SIG-M5 treated with dmso at 0.1 percent for 504 hours (cell line): ENCODE measurements around the gene CCNG1.
"Not testable (repeated sequence)": the region's sequence is repeated elsewhere in the genome, so short reads cannot be mapped to it uniquely, and the experiment has no call there.

Experiments used
- DNase-seq: peaks from one replicate; lab custom pipeline; 2025; ENCODE audit not compliant: unreplicated experiment; lab: John Stamatoyannopoulos, UW

The CCNG1 gene

DNA sequence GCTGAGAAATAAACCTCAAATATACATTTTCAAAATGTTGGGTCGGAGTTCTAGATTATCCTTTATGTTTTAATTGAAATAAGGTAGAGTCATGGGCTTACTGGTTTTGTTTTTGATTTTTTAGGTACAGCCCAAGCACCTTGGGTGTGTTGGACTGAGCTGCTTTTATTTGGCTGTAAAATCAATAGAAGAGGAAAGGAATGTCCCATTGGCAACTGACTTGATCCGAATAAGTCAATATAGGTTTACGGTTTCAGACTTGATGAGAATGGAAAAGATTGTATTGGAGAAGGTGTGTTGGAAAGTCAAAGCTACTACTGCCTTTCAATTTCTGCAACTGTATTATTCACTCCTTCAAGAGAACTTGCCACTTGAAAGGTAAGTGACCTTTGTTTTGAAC is 3.6 kb downstream of the CCNG1 start:
- no peak for DNase-seq

- DNase-seq: no peak
These were observed 7.1 kb downstream of the CCNG1 start for GRCh38 chr5:163444526-163444925.

DNA sequence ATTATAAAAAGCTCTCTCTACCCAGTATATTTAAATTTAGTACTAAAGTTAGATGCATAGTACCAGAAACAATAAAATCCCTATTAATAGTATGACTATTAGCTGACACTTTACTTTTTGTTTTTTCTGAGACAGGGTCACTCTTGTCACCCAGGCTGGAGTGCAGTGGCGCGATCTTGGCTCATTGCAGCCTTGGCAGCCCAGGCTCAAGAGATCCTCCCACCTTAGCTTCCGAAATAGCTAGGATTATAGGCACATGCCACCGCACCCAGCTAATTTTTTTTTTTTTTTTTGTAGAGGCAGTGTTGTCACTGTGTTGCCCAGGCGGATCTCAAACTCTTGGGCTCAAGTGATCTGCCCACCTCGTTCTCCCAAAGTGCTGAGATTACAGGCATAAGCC is 8.0 kb downstream of the CCNG1 start:
- no peak for DNase-seq

DNA sequence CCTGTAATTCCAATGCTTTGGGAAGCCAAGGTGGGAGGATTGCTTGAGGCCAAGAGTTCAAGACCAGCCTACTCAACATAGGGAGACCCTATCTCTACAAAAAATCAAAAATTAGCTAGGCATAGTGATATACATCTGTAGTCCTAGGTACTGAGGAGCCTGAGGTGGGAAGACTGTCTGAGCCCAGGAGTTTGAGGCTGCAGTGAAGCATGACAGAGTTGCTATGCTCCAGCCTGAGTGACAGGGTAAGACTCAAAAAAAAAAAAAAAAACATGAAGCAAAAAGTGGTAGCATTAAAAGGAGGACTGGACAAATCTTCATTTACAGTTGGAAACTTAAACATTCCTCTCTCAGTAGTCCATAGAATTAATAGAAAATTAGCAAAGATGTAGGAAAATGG is 9.8 kb downstream of the CCNG1 start:
- DNase-seq: no peak

DNA sequence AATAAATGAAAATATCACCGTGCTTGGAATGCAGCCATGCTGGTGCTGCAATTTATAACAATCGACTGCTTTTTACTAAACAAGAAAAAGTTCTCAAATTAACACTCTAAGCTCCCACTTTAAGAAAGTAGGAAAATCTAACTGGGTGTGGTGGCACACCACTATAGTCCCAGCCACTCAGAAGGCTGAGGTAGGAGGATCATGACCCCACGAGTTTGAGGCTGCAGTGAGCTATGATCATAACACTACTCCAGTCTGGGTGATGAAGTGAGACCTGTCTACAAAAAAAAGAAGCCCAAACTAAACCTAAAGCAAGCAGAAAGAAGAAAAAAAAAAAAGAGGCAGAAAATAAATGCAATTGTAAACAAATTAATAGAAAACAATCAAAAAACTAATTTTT is 10.5 kb downstream of the CCNG1 start:
- no peak for DNase-seq

GRCh38 chr5:163448491-163448890 is 11.1 kb downstream of the CCNG1 start:
- DNase-seq: no peak

GRCh38 chr5:163451489-163451888 is 14.1 kb downstream of the CCNG1 start:
- DNase-seq: no peak

GRCh38 chr5:163453705-163454104 is 16.3 kb downstream of the CCNG1 start:
- DNase-seq: no peak

GRCh38 chr5:163455406-163455805 is 18.0 kb downstream of the CCNG1 start:
- DNase-seq: not testable (repeated sequence)

- no peak for DNase-seq
These were observed 18.7 kb downstream of the CCNG1 start for GRCh38 chr5:163456029-163456589.

DNA sequence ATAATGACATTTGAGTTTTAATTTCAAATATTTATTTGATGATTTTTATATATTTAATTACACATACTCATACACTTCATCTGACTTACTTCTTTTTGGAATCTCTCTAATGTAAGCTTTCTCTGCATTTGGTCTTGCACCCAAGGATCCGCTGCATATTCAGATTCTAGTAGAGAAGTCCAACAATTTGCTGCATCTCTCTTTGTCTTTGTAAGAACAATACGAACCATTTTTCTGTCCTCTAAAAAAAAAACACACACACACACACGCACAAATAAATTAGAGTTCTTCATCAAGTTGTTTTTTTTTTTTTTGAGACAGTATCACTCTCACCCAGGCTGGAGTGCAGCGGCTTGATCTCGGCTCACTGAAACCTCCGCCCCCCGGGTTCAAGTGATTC is 19.4 kb downstream of the CCNG1 start:
- DNase-seq: no peak

DNA sequence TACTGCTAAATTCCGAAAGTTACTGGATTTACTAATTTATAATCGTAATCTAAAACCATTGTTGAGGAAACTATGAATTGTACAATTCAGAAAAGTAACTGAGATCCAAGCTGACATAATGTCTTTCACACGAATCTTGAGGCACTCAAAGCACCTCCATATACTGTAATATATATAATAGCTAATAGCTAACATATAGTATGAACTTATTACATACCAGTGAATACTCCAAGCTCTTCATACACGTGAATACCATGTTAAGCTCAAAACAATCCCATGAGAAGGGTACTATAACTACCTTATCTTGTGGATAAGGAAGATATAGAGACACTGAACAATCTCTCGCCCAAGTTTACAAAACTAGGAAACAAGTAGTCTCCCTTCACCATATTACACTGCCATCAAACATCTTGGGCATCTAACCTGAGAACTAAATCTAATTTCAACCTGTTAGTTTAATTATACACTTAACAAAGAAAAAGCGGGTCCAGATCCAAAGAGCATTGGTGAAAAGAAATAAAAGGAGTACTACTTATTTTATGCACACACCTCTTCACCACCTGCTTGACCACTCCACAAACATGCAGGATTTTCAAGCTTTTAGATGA is 21.5 kb downstream of the CCNG1 start:
- peak; percentile 32 for DNase-seq

DNA sequence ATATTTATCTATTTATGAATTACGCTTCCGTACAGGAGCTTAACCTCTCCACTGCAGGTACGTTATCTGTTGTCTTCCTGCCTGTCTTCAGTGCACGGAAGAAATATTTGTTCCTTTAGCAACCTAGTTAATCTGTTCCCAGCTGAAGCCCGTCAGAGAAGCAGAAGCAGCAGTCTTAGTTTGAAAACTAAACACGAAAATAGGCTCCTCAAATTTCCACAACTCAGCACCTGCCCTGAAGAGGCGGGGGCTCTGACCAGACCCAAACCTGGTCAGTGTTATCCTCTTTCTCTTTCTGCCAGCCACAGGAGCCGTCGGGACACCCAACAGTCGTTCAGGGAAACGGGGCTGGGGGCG is 22.0 kb downstream of the CCNG1 start:
- peak; percentile 52 for DNase-seq

DNA sequence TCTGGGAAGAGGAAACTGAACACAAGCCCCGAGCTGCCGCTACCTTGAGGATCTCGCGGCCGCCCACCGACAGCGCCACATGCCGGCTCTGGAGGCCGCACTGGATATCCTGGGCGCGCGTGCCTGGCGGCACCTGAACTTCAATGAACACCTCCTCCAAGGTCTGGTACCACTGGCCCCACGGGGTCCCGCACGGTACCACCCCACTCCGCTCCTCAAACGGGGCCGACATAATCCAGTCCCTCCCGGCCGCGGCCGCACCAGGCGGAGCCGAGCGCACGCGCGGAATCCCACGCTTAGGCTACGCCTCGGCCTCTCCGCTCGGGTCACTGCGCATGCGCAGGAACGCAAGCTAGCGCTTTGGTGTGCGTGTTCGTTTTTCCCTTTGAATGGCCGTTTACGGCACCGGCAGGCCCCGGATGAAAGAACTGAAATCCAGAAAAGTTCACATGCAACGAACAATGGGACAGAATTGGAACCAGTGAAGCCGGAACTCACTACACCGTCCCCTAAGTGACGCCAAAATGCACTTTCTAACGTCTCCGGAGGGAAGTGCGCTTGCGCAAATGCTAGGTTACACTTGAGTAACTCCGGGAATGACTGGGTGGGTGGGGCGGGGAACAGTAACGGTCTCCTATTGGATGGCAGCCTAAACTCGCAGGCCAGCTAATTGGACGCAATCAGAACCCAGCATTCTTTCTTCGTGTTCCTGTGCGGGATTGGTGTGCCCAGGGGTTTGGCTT is 22.6 kb downstream of the CCNG1 start, which contains the start of gene NUDCD2:
NUDCD2 (minus strand) TSS at position 284 of the 743 bp plus-strand sequence; CDS start at position 232, 52 bp downstream.
- peak; percentile 99 for DNase-seq

DNA sequence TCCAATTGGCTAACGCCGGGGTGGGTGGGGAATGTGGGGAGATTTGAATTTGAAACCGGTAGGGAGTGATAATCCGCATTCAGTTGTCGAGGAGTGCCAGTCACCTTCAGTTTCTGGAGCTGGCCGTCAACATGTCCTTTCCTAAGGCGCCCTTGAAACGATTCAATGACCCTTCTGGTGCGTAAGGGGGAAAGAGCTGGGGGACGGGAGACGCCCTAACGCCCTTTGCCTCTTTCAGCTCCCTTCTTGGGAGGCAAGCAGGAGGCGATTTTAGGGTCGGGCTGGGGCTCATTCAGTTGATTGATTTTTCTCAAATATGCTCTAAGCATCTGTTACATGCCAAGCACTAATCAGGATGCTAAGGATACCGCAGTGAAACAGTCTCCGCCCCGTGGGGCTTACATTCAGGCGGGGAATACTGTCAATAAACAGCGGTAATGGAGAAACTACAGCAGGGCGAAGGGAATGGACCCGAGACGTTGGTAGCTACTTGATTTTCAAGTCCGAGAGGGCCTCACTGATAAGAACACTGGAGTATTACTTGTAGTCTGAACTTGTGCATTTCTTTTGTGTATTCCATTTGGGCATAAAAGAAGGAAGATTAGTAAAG is 23.3 kb downstream of the CCNG1 start, which contains the start of gene HMMR:
HMMR (plus strand) TSS at position 71 of the 610 bp plus-strand sequence; CDS start at position 132, 61 bp downstream.
- peak; percentile 42 for DNase-seq

DNA sequence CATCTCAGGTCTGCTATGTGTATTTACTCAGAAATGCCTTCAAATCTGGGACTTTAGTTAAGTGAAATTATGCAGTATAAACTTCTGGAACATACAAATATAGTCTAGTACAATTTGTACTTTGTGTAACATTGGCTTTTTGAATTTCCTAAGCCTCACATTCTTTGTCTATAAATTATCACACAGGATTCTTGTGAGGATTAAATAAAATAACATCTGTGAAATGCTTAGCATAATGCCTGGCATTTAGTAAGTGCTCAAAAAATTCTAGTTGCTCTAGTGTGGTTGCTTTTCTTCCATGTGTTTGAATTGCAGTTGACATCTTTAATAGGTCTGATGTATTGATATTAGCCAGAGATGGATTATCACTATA is 25.7 kb downstream of the CCNG1 start:
- no peak for DNase-seq

GRCh38 chr5:163467682-163468081 is 30.3 kb downstream of the CCNG1 start:
- DNase-seq: no peak

GRCh38 chr5:163473635-163474243 is 36.3 kb downstream of the CCNG1 start:
- DNase-seq: no peak

DNA sequence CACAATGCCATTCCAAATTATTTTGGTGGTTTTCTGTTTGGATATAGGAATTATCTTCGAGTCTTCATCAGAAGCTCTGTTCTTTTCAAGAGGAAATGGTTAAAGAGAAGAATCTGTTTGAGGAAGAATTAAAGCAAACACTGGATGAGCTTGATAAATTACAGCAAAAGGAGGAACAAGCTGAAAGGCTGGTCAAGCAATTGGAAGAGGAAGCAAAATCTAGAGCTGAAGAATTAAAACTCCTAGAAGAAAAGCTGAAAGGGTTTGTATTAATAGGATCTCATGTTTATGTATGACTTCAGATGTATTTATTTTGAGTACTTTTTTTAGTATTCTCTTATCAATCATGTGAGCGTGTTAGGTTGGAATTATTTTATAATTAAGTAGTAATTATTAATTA is 38.0 kb downstream of the CCNG1 start:
- DNase-seq: peak; percentile 9

GRCh38 chr5:163478126-163478981 is 41.0 kb downstream of the CCNG1 start:
- no peak for DNase-seq

DNA sequence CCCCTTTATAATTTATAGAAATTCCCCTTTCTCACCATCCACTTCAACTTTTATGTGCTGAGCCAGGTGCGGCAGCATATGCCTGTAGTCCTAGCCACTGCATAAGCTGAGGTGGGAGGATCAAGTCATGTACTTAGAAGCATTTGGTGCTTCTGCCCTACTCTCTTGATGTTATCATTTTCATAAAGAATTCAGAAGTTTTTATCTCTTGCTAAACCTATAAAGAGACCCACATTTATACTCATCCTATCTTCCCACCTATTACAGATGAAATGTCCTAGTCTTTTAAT is 41.5 kb downstream of the CCNG1 start:
- DNase-seq: no peak
